ENCODE results near the gene VRK1.

VRK1 gene

DNA sequence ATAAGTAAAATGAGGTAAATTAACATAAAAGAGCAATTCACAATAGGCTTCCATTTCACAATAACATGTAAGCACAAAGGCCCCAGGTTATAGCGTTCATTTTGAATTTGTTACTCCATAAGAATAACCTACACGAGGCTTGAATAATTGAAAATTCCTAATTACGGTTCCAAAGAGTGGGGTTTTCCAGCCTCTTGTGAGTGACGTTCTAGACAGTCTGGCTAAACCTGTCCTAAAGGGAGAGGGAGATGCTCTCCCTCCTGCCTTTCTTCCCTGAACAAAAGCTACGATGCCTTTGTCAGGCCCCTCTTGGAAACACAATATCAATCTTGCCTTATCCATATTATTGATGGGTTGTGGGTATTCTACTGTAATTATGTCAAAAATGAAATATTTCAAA, 24.3 kb upstream of the VRK1 start:
- Histone ChIP-seq H3K27ac (ENCODE audit: low read length) (no peak overlapping the region), H4K20me1 (ENCODE audit: insufficient read depth, low read length) (no peaks in the 10 kb centered on the region), H3K9me3 (ENCODE audit: insufficient read depth, low read length, severe bottlenecking) (no peaks in the 10 kb centered on the region), H3K27me3 (ENCODE audit: insufficient read depth, low read length, poor library complexity) (no peaks in the 10 kb centered on the region), H3K9ac (ENCODE audit: low read depth, low read length) (no peak overlapping the region), H3K79me2 (ENCODE audit: insufficient read depth, low read length) (no peaks in the 10 kb centered on the region), H2AFZ (ENCODE audit: low read depth, low read length) (no peak overlapping the region), H3K4me1 (ENCODE audit: insufficient read depth, low read length) (no peaks in the 10 kb centered on the region), H3K36me3 (ENCODE audit: insufficient read depth, low read length) (no peaks in the 10 kb centered on the region), H3K4me3 (ENCODE audit: low read depth in 1 of 2, low read length in 2 of 2) (no peak overlapping the region), H3K4me2 (ENCODE audit: insufficient read depth, low read length) (no peak overlapping the region)
- TF ChIP-seq EZH2 (IDR thresholded peaks at IDR 0.05; ENCODE audit: borderline replicate concordance, low read depth, low read length, severe bottlenecking) = no peak
- TF ChIP-seq, protein P1, sequence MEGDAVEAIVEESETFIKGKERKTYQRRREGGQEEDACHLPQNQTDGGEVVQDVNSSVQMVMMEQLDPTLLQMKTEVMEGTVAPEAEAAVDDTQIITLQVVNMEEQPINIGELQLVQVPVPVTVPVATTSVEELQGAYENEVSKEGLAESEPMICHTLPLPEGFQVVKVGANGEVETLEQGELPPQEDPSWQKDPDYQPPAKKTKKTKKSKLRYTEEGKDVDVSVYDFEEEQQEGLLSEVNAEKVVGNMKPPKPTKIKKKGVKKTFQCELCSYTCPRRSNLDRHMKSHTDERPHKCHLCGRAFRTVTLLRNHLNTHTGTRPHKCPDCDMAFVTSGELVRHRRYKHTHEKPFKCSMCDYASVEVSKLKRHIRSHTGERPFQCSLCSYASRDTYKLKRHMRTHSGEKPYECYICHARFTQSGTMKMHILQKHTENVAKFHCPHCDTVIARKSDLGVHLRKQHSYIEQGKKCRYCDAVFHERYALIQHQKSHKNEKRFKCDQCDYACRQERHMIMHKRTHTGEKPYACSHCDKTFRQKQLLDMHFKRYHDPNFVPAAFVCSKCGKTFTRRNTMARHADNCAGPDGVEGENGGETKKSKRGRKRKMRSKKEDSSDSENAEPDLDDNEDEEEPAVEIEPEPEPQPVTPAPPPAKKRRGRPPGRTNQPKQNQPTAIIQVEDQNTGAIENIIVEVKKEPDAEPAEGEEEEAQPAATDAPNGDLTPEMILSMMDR (IDR thresholded peaks at IDR 0.05; ENCODE audit: borderline replicate concordance, extremely low read depth, low read length, poor library complexity, severe bottlenecking) = no peak
- no peak for ATAC-seq (ENCODE audit: insufficient read depth, low read depth)
- DNase-seq = no peak

DNA sequence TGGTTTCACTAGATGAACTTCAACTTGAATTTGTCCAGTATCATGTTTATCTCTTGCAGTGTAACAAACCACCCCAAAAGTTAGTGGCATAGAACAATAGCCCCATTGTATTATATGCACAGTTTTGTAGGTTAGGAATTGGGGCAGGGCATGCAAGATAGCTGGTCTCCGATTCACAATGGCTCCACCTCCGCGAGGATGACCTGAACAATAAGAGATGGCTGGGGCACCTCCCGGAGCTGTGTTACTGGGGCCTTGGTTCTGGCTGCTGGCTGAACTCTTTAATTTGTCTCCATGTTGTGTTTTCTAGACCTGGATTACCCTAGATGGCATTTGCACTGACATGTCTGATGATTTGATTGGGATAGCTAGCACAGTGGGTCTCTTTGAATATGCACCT, 20.4 kb upstream of the VRK1 start:
- H3K36me3 ChIP-seq (ENCODE audit: insufficient read depth, low read length) = no peaks in the 10 kb centered on the region
- ATAC-seq (ENCODE audit: insufficient read depth, low read depth) (no peak), DNase-seq (no peak)
- no peak for TF ChIP-seq EZH2 (IDR thresholded peaks at IDR 0.05; ENCODE audit: borderline replicate concordance, low read depth, low read length, severe bottlenecking)
- TF ChIP-seq, protein P1 (IDR thresholded peaks at IDR 0.05; ENCODE audit: borderline replicate concordance, extremely low read depth, low read length, poor library complexity, severe bottlenecking) = no peak
- no peaks in the 10 kb centered on the region for H3K9me3 ChIP-seq (ENCODE audit: insufficient read depth, low read length, severe bottlenecking)
- no peak overlapping the region for H3K4me3 ChIP-seq (ENCODE audit: low read depth in 1 of 2, low read length in 2 of 2)
- no peak overlapping the region for H3K27ac ChIP-seq (ENCODE audit: low read length)
- no peak overlapping the region for H3K4me2 ChIP-seq (ENCODE audit: insufficient read depth, low read length)
- no peaks in the 10 kb centered on the region for H3K79me2 ChIP-seq (ENCODE audit: insufficient read depth, low read length)
- H2AFZ ChIP-seq (ENCODE audit: low read depth, low read length) = no peak overlapping the region
- no peaks in the 10 kb centered on the region for H4K20me1 ChIP-seq (ENCODE audit: insufficient read depth, low read length)
- no peaks in the 10 kb centered on the region for H3K4me1 ChIP-seq (ENCODE audit: insufficient read depth, low read length)
- no peaks in the 10 kb centered on the region for H3K27me3 ChIP-seq (ENCODE audit: insufficient read depth, low read length, poor library complexity)
- H3K9ac ChIP-seq (ENCODE audit: low read depth, low read length) = no peak overlapping the region

DNA sequence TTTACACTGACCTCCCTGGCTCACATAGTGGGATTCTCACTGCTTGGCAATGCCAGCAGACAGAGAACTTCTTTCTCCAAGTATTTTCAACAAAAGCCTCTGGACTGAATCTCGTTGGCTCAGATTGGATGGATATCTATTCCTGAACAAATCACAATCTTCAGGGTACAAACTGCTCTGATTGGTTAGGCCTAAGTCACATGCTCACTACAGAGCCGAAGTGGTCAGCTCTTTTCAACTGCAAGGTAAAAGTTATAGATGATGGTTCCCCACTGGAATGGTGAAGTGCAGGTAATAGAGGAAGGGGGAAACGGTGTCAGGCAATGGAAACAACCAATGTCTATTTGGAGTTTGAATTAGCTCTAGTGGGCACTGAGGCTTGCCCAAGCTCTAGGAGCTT, 16.7 kb upstream of the VRK1 start:
- Histone ChIP-seq H3K27me3 (ENCODE audit: insufficient read depth, low read length, poor library complexity) (no peaks in the 10 kb centered on the region), H3K4me2 (ENCODE audit: insufficient read depth, low read length) (no peak overlapping the region), H4K20me1 (ENCODE audit: insufficient read depth, low read length) (no peaks in the 10 kb centered on the region), H3K4me1 (ENCODE audit: insufficient read depth, low read length) (no peaks in the 10 kb centered on the region), H3K9ac (ENCODE audit: low read depth, low read length) (no peak overlapping the region), H3K36me3 (ENCODE audit: insufficient read depth, low read length) (no peaks in the 10 kb centered on the region), H3K27ac (ENCODE audit: low read length) (no peak overlapping the region), H3K4me3 (ENCODE audit: low read depth in 1 of 2, low read length in 2 of 2) (no peak overlapping the region), H2AFZ (ENCODE audit: low read depth, low read length) (no peak overlapping the region), H3K79me2 (ENCODE audit: insufficient read depth, low read length) (no peaks in the 10 kb centered on the region), H3K9me3 (ENCODE audit: insufficient read depth, low read length, severe bottlenecking) (no peaks in the 10 kb centered on the region)
- DNase-seq = no peak
- TF ChIP-seq, protein P1 (IDR thresholded peaks at IDR 0.05; ENCODE audit: borderline replicate concordance, extremely low read depth, low read length, poor library complexity, severe bottlenecking) = no peak
- no peak for ATAC-seq (ENCODE audit: insufficient read depth, low read depth)

DNA sequence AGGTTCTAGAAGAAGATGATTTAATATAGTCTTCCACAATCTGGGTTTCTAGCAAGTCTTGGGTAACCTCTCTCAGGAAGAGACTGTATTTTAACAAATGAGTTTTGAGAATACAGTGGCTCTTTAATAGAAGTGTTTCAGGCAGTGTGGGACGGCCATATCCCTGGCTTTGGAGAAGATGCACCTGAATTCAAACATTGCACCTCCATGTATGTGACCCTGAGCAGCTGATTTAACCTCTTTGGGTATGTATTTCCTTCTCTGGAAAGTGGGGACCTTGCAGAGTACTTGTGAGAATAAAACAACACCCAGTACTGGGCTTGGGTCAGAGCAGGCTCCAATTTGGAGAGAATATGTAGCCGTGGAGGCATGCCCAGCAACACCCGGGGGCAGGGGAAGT, 15.8 kb upstream of the VRK1 start:
- Histone ChIP-seq H3K79me2 (ENCODE audit: insufficient read depth, low read length) (no peaks in the 10 kb centered on the region), H3K36me3 (ENCODE audit: insufficient read depth, low read length) (no peaks in the 10 kb centered on the region), H3K4me3 (ENCODE audit: low read depth in 1 of 2, low read length in 2 of 2) (no peak overlapping the region), H2AFZ (ENCODE audit: low read depth, low read length) (no peak overlapping the region), H3K9ac (ENCODE audit: low read depth, low read length) (no peak overlapping the region), H3K9me3 (ENCODE audit: insufficient read depth, low read length, severe bottlenecking) (no peaks in the 10 kb centered on the region), H3K27ac (ENCODE audit: low read length) (no peak overlapping the region), H3K4me2 (ENCODE audit: insufficient read depth, low read length) (no peak overlapping the region), H3K27me3 (ENCODE audit: insufficient read depth, low read length, poor library complexity) (no peaks in the 10 kb centered on the region), H4K20me1 (ENCODE audit: insufficient read depth, low read length) (no peaks in the 10 kb centered on the region), H3K4me1 (ENCODE audit: insufficient read depth, low read length) (no peaks in the 10 kb centered on the region)
- ATAC-seq (ENCODE audit: insufficient read depth, low read depth) = no peak
- no peak for TF ChIP-seq EZH2 (IDR thresholded peaks at IDR 0.05; ENCODE audit: borderline replicate concordance, low read depth, low read length, severe bottlenecking)
- TF ChIP-seq, protein P1 (IDR thresholded peaks at IDR 0.05; ENCODE audit: borderline replicate concordance, extremely low read depth, low read length, poor library complexity, severe bottlenecking) = no peak
- DNase-seq = no peak

All from DND-41 (cell line).